ENCODE results near the gene NFX1. TPM values are rescaled to one million over a fixed set of nuclear protein-coding genes. Genes with fewer than 3 reads are reported as not detected.
A peak's percentile ranks its signal among the peaks of the same experiment; 100 is the strongest.

The NFX1 gene
- 37.5 TPM for total RNA-seq (ENCODE audit: unreplicated experiment)
- long read RNA-seq, partial matches to known transcripts = 2 of 11 reads
- long read RNA-seq, other reads (novel, unspliced or antisense) = 5 of 11 reads

DNA sequence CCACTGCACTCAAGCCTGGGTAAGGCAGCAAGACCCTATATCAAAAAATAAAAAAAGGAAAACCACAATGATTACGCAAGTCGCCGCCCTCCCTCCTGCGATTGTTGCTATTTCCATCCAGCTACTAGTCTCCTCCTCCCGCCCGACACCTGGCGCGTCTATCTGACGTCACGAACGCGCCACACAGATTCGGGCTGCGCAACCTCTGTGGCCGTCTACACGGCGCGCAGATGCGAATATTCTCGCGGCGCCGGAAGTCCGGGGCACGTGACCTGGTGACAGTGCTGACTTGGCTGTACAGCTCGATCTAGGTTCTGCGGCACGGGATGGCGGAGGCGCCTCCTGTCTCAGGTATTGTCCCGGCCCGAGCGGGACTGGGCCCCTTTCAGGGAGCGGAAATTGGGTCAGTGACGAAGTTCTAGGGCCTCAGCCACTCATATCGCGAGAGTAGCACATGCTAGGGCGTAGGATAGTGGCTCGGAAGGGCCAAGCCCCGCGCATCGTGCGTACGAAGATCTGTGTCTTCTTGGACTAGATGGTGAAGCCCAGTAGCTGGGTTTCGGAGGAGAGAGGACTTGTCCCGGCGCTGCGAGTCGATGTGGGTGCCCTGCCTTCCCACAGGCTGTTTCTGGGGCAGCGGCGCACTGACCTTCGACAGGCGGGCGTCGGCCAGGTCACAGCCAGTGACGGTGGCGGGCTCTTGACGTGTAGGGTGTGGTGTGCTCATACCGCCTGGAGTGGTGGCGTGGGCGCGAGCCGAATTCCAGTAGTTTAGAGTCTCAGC, at the start of gene NFX1:
Gene NFX1, plus strand, starts transcription at position 270 of the 784 bp plus-strand sequence. Its CDS starts 57 bp downstream, at position 327.
- H3K36me3 Mint-ChIP-seq (ENCODE audit: unreplicated experiment) = no peaks in the 10 kb centered on the region
- H3K27ac Mint-ChIP-seq (ENCODE audit: unreplicated experiment) = peak within 1 kb of the TSS; percentile 88
- DNase-seq = peak; percentile 96
- H3K9me3 Mint-ChIP-seq (ENCODE audit: unreplicated experiment) = peaks cover 12% of the 10 kb centered on the region
- peaks cover 5% of the 10 kb centered on the region for H3K4me1 Mint-ChIP-seq (ENCODE audit: low read depth, unreplicated experiment)
- peak within 1 kb of the TSS; percentile 98 for H3K4me3 Mint-ChIP-seq (ENCODE audit: unreplicated experiment)
- H3K27me3 Mint-ChIP-seq (ENCODE audit: unreplicated experiment) = peaks cover 8% of the 10 kb centered on the region
- TF ChIP-seq, protein P1, sequence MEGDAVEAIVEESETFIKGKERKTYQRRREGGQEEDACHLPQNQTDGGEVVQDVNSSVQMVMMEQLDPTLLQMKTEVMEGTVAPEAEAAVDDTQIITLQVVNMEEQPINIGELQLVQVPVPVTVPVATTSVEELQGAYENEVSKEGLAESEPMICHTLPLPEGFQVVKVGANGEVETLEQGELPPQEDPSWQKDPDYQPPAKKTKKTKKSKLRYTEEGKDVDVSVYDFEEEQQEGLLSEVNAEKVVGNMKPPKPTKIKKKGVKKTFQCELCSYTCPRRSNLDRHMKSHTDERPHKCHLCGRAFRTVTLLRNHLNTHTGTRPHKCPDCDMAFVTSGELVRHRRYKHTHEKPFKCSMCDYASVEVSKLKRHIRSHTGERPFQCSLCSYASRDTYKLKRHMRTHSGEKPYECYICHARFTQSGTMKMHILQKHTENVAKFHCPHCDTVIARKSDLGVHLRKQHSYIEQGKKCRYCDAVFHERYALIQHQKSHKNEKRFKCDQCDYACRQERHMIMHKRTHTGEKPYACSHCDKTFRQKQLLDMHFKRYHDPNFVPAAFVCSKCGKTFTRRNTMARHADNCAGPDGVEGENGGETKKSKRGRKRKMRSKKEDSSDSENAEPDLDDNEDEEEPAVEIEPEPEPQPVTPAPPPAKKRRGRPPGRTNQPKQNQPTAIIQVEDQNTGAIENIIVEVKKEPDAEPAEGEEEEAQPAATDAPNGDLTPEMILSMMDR (IDR thresholded peaks at IDR 0.05; ENCODE audit: partially characterized antibody, unreplicated experiment) = no peak

DNA sequence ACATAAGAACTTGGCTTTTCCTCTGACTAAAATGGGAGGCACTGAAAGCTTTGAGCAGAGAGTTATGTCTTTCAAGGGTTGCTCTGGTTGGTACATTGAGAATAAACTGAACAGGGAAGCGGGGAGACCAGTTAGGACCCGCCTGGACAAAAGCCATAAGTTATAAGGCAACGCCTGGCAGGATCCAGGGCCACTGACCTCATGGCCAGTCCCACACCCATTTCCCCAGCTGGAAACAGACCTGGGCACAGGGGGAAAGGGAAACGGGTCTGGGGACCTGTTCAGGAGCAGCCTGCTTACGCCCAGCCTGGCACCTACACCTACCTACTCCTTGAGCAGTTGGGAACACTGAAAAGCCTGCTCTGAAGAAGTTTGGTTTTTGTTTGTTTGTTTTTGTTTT, 49.0 kb upstream of the NFX1 start:
- Mint-ChIP-seq H3K4me3 (ENCODE audit: unreplicated experiment) (no peak overlapping the region), H3K27ac (ENCODE audit: unreplicated experiment) (no peak overlapping the region), H3K4me1 (ENCODE audit: low read depth, unreplicated experiment) (no peaks in the 10 kb centered on the region), H3K9me3 (ENCODE audit: unreplicated experiment) (peaks cover 2% of the 10 kb centered on the region), H3K27me3 (ENCODE audit: unreplicated experiment) (peaks cover 6% of the 10 kb centered on the region), H3K36me3 (ENCODE audit: unreplicated experiment) (peaks cover 4% of the 10 kb centered on the region)
- no peak for DNase-seq
- TF ChIP-seq, protein P1 (IDR thresholded peaks at IDR 0.05; ENCODE audit: partially characterized antibody, unreplicated experiment) = no peak

DNA sequence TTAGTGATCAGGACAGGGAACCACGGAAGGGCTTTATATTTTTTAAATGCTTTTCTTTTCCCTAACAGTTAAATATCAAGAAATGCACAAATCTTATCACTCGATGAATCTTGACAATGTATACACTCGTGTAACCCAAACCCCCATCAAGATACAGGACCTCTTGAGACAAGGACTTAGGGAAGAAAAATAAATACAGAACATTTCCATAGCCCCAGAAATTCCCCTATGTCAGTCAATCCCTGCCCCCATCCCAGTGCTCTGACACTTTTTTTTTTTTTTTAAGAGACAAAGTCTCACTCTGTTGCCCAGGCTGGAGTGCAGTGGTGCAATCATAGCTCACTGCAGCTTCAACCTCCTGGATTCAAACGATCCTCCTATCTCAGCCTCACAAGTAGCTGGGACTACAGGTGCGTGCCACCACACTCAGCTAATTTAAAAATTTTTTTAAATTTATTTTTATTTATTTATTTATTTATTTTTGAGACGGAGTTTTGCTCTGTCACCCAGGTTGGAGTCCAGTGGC, 47.6 kb upstream of the NFX1 start:
- no peak for DNase-seq
- Mint-ChIP-seq H3K27ac (ENCODE audit: unreplicated experiment) (no peak overlapping the region), H3K9me3 (ENCODE audit: unreplicated experiment) (peaks cover 6% of the 10 kb centered on the region), H3K36me3 (ENCODE audit: unreplicated experiment) (peaks cover 4% of the 10 kb centered on the region), H3K4me3 (ENCODE audit: unreplicated experiment) (no peak overlapping the region), H3K4me1 (ENCODE audit: low read depth, unreplicated experiment) (no peaks in the 10 kb centered on the region), H3K27me3 (ENCODE audit: unreplicated experiment) (peaks cover 6% of the 10 kb centered on the region)
- TF ChIP-seq, protein P1 (IDR thresholded peaks at IDR 0.05; ENCODE audit: partially characterized antibody, unreplicated experiment) = no peak

DNA sequence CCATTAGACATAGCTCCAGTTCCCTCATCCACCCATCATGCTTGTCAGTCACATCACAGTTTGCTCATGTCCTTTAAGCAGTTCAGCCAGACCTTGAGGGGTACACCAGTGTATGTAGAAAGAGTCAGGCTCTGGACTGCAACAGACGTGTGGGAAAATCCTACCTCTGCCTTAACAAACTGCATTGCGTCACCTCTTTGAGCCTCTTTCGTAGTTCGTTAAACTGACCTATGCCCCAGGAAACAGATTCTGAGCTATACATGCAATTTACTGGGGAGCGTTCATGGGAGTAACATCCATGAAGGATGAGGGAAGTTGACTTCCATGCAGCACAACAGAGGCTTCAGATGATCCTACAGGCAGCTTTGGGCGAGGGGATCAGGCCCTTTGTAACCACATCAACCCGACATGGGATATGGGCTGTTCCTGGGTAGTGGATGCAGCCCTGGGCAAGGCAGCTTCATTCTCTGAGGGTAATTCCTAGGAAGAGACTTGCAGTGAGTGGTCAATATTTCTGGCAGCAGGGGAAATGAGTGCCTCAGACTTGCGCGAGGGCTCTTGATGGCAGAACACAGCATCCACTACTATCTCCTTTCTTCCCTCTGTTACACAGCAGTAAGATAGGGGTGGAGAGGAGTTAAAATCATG, 46.1 kb upstream of the NFX1 start:
- H3K27ac Mint-ChIP-seq (ENCODE audit: unreplicated experiment) = no peak overlapping the region
- TF ChIP-seq, protein P1 (IDR thresholded peaks at IDR 0.05; ENCODE audit: partially characterized antibody, unreplicated experiment) = no peak
- H3K36me3 Mint-ChIP-seq (ENCODE audit: unreplicated experiment) = peaks cover 4% of the 10 kb centered on the region
- DNase-seq = no peak
- peaks cover 6% of the 10 kb centered on the region for H3K27me3 Mint-ChIP-seq (ENCODE audit: unreplicated experiment)
- peaks cover 6% of the 10 kb centered on the region for H3K9me3 Mint-ChIP-seq (ENCODE audit: unreplicated experiment)
- H3K4me3 Mint-ChIP-seq (ENCODE audit: unreplicated experiment) = no peak overlapping the region
- H3K4me1 Mint-ChIP-seq (ENCODE audit: low read depth, unreplicated experiment) = no peaks in the 10 kb centered on the region
